Retina (tissue), 1 donor: Measurements from ENCODE around the gene PTPRK.

Experiments
- DNase-seq: peaks from one replicate; pipeline ENCODE4 v3.0.0-alpha.2; 2016

Gene PTPRK

GRCh38 chr6:128240024-128240428 is 280.4 kb downstream of the PTPRK start:
- no peak for DNase-seq

DNA sequence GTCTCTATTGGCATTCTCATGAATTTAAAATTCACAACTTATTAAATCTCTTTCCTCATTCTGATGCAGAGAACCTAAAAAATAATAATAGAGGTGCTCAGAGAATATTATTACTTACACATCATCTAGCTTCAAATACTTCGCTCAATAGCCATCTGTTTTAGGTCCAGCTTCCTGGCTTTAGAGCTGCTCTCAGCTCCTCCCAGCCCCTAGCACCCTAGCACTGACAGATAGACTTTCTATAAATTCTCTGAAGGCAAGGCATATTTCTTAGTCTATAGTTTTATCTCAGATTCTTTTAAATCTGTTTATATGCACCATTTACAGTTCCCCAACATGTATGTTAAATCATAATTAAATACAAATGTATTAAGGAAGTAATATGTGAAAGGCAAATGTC is 281.3 kb downstream of the PTPRK start:
- no peak for DNase-seq

- no peak for DNase-seq
Observed at GRCh38 chr6:128238225-128238624, 282.2 kb downstream of the PTPRK start.

DNA sequence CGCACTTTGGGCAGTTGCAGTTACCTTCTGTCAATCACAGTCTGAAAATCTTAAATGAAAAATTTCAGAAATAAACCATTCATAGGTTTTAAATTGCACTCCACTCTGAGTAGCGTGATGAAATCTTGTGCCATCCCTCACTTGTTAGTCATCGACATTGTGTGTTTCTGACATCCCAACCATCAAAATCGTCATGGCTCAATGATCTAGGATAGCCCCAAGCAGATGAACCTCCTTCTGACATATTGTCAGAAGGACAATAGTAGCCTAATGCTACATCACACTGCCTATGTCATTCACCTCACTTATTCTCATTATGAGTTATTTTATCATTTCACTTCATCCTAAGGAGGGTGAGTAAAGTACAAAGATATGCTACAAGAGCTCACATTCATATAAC is 284.8 kb downstream of the PTPRK start:
- no peak for DNase-seq

DNA sequence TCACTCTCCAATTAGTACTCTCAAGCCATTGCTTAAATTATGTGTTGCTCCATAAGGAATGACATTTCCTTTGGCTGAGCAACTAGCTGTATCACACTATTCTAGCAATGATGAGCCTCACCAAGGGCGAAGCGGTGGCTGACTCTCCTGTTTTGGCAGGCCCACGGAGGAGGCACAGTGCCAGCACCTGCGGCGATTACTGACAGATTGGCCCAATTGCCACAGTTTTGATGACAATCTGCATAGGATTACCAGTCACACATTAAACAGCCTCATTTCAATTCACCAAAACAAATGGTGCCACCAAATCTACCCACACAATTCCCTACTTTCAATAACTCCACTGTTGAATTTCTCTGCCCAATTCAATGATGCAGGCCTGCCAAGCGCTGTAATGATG is 286.9 kb downstream of the PTPRK start:
- DNase-seq, result no peak

GRCh38 chr6:128230267-128230989 is 290.0 kb downstream of the PTPRK start:
- DNase-seq, result no peak

DNA sequence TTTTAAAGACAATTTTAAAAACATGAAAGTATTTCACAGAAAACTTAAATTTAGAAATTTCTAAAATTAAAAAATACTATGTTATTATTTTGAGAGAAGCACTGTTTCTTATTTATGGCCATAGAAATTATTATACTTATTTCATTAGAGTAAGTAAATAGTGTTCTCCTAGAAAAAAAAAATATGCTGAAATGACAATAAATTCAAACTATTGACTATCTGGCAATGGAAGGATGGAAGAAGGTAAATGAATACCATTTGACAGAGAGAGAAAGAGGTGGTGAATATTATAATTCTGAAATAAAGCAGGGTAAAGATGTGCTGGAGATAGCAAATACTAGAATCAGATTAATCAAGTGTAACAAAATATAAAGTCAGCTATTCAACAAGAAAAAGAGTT is 294.8 kb downstream of the PTPRK start:
- DNase-seq, result no peak

DNA sequence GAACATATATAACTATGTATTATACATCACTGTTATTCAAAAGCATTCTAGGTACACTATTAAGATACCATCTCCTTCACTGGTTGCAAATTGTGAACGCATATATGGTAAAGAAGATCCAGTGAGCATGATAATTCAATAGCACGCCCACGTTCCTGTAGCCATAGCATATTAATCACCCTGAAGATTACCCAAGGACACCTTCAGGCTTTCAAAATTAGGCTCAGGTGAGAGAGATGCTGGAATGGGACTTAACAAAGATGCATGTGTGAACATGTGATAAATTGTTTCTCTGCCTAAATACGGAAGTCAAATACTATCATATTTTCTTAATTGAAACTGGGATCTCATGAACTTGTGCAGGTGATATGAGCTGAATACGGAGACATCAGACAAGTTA is 303.5 kb downstream of the PTPRK start:
- DNase-seq, result no peak

GRCh38 chr6:128209771-128210170 is 310.6 kb downstream of the PTPRK start:
- no peak for DNase-seq

DNA sequence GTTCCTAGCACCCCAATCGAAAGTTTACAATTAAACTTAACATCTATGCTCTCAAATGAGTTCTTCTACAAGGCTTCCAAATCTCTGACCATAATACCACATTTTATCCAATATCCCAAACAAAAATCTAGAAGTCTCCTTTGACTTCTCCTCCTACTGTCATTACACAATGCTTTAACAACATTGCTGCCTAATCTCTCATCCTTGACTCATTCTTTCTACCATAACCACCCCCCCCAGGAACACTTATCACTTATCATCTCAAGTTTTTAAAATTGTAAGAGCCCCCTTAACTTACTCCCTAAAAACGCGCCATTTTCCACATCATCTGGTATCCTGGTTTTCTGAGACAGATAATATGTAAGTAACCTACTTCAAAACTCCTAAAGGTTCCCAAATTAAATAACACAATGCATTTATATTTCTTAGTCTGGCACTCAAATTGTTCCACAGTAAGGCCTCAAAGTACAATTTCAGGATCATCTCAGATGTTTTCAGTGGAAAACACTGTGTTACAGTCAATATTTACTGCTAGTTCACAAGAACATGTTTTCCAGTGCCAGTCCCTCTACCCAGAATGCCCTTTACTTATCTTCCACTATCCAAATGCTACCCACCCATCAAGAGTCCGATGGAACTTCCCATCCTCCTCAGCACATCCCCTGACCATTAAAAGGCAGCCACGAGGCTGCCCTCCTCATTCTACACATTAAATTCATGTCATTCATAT is 311.4 kb downstream of the PTPRK start:
- no peak for DNase-seq

DNA sequence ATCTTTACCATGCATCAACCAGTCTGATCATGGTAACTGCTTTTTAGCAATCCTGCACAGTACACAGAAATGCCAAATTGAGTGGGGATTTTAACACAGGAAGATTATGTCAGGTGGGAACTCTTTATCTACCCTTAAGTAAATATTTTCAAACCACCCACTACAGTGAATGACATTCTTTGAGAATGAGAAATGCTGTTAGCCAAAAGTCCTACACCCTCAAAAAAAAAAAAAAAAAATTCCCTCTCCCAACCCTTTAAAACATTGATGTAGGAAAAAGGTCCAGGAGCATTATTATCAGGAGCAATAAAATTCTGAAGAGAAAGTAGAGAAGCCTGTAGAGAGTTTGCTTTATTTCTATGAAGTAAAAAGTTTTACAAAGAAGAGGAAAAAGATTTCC is 312.3 kb downstream of the PTPRK start:
- no peak for DNase-seq

DNA sequence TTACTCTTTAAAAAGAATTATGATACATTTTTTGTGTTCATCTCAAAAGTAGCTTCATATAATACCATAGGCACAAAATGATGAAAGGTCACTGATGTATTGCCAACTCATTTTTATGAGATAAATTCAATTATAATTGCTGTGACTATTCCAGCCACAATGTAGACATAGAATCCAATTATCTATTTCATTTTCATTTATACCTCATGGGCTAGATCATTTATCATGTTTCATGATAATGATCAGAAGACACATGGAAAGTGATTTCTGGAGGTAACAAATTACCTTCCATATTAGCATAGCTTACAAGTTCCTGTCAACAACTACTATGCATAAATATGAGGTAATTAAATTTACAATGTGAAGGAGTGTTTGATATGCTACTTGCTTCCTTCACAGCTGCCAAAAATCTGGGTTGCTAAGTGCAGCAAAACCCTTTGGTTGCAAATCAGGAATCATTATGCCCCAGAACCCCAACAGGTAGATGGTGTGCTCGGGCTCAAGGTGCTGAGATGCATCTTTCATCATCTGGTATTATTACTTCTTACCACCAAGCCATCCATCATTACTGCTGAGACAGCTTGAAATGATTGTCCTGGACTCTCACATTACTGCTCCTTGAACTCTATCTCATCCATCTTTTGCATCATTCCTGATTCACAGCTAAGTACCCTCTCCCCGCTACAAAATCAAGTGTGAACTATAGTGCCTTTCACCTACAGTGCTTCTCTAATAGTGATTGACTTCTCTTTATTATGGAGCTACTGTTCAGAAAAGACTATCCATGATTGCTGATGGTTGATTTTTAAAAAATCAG is 313.6 kb downstream of the PTPRK start:
- no peak for DNase-seq

GRCh38 chr6:128204616-128205015 is 315.8 kb downstream of the PTPRK start:
- no peak for DNase-seq

DNA sequence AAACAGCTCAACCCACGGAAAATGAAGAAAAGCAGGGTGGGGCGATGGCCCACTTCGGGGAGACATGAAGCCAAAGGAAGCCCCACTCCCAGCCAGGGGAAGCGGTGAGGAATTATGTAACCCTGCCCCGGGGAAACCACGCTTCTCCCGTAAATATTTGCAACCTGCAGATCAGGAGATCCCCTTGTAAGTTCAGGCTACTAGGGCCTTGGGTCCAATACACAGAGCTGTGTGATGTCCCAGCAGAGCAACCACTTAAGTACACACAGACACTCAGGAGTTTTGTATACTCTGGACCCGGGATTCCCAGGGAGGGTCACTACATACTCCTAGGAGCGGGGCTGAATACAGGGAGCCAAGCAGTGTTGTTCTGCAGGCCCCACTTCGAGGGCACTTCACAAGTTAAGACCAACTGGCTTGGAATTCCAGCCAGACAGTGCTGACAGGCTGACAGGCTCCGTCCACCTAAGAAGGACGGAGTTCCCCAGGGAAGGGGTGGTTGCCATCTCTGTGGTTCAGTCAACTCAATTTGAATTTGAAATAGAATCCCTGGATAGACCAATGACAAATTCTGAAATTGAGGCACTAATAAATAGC is 318.1 kb downstream of the PTPRK start:
- DNase-seq, result no peak

GRCh38 chr6:128200789-128201188 is 319.6 kb downstream of the PTPRK start:
- DNase-seq, result no peak

- no peak for DNase-seq
Observed at GRCh38 chr6:128199461-128199860, 320.9 kb downstream of the PTPRK start.

DNA sequence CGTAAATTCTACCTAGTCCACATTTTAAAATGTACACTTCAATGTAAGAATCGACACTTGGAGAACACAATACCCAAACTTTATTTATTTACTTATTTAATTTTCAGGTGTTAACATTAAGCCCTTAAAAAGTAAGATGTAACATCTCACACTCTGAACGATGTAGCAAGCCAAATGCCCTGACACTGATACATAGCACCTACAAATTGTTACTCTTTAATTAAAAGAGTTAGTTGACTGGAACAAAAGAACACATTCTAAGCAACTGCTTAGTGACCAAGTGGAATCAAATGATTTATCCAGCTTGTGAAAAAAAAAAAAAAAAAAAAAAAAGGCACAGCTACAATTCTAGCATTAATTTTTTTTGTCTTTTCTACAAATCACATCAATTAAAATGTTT is 327.4 kb downstream of the PTPRK start:
- no peak for DNase-seq

DNA sequence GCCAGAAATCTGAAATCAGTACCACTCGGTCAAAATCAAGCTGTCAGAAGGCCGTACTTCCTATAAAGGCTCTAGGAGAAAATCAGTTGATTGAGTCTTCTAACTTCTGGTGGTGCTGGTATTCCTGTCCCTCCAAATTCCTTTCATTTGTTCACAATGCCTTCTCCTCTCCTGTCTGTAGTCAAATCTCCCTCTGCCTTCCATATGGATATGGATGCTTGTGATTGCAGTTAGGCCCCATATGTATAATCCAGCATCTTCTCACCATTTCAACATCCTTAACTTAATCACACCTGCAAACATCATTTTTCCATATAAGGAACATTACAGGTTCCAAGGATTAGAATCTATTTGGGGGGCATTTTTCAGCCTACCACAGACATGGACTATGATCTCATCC is 331.7 kb downstream of the PTPRK start:
- no peak for DNase-seq

GRCh38 chr6:128186729-128187128 is 333.7 kb downstream of the PTPRK start:
- DNase-seq, result no peak

DNA sequence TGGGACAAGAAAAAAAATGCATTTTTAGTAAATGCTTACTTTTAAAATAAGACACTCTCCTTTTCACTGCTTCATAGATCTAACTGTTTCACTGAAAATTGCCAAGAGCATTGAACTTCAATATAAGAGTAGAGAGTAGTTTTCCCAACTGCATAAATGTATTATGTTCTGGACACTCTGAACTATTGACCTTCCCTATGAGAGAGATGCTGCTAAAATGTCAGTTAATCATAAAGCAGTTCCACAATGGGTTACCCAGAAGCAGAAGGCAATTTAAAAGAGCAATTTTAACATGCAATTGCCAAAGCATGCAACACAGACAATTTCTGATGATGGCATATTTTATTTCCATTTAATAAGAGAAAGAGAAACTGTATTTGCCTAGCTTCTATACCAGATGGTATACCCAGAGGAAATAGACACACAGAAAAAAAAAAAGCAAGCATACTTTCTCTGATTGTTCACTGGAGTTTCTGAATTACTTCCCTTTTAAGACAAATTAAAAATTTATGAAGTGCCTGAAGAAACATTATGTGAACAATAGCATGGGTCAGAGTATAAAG is 340.4 kb downstream of the PTPRK start:
- DNase-seq, result peak; percentile 12

- no peak for DNase-seq
Observed at GRCh38 chr6:128174724-128175123, 345.7 kb downstream of the PTPRK start.

- no peak for DNase-seq
Observed at GRCh38 chr6:128172752-128173682, 347.4 kb downstream of the PTPRK start.
